ENCODE results near the gene LOXL1. TPM values are rescaled to one million over a fixed set of nuclear protein-coding genes. Genes with fewer than 3 reads are reported as not detected.

The LOXL1 gene
- total RNA-seq, 4 donors from 2014 or later = 4.9 to 11.2 (median 5.7) TPM

GRCh38 chr15:73946046-73946721 is 19.9 kb downstream of the LOXL1 start:
- H3K27me3 ChIP-seq = no peaks in the 10 kb centered on the region
- peaks cover under 1 to 5% of the 10 kb centered on the region in 2 donors for H3K4me1 ChIP-seq
- TF ChIP-seq POLR2A (IDR thresholded peaks at IDR 0.05) (no peak), CTCF (IDR thresholded peaks at IDR 0.05 in 4 of 5, conservative IDR thresholded peaks at IDR 0.05 in 1 of 5) (no peak)
- H3K9me3 ChIP-seq = no peaks in the 10 kb centered on the region
- no peak overlapping the region for H3K4me3 ChIP-seq
- in situ Hi-C loops (cut with MboI; ENCODE audit: low sequenced_read_pairs in 4 of 4) = no loop called here
- no peak overlapping the region for H3K27ac ChIP-seq
- no peak for ATAC-seq
- no peak for DNase-seq
- intact Hi-C loops (cut with DNase I; ENCODE audit: low total_unique reads) = no loop called here
- peaks cover 0 to 3% of the 10 kb centered on the region in 2 donors for H3K36me3 ChIP-seq

DNA sequence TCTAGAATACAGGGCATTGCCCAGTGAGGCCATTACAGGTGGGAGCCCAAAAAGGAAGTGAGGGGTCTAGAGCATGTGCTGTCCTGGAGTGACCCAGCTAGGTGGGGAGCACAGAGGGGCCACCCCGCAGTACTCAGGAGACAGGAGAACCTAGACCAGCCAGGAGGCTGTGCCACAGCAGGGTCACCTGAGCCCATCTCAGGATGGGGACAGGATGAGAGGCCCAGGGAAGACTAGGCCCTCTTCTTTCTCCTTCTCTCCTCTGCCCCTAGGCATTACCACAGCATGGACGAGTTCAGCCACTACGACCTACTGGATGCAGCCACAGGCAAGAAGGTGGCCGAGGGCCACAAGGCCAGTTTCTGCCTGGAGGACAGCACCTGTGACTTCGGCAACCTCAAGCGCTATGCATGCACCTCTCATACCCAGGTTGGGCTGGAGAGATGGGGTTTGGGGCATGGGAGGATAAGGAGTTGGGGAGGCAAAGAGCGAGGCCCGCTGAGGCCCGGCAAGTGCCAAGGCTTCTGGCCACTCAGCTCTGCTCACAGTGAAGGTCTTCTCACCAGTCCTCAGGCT is 20.6 kb downstream of the LOXL1 start:
- Histone ChIP-seq H3K27ac (no peak overlapping the region), H3K4me3 (no peak overlapping the region)
- in situ Hi-C loops (cut with MboI; ENCODE audit: low sequenced_read_pairs in 4 of 4) = no loop called here

DNA sequence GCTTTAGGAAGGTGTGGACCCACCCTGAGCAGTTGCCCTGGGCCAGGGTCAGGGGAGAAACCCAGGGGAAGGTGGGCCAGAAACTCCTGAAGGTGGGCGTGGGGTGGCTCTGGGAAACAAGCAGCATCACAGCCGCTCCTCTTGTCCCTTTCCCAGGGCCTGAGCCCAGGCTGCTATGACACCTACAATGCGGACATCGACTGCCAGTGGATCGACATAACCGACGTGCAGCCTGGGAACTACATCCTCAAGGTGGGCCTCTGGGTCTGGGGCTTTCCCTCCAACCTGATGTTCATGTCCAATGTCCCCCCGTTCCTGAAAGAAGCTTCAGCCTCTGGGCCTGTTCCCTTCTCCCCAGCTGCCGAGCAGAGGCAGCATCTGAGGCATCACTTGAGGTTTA is 21.4 kb downstream of the LOXL1 start:
- in situ Hi-C loops (cut with MboI; ENCODE audit: low sequenced_read_pairs in 4 of 4) = no loop called here
- no peak for ATAC-seq
- Histone ChIP-seq H3K9me3 (no peaks in the 10 kb centered on the region), H3K36me3 (peaks cover 0 to 3% of the 10 kb centered on the region in 2 donors), H3K27me3 (no peaks in the 10 kb centered on the region), H3K27ac (no peak overlapping the region), H3K4me1 (peaks cover 10 to 15% of the 10 kb centered on the region in 2 donors), H3K4me3 (no peak overlapping the region)
- no peak for TF ChIP-seq CTCF (IDR thresholded peaks at IDR 0.05 in 4 of 5, conservative IDR thresholded peaks at IDR 0.05 in 1 of 5)
- no peak for TF ChIP-seq POLR2A (IDR thresholded peaks at IDR 0.05)
- no peak for DNase-seq
- intact Hi-C loops (cut with DNase I; ENCODE audit: low total_unique reads) = no loop called here

More for the DNA sequence above, 20.6 kb downstream of the LOXL1 start:
- no peaks in the 10 kb centered on the region for H3K9me3 ChIP-seq
- intact Hi-C loops (cut with DNase I; ENCODE audit: low total_unique reads) = no loop called here
- H3K36me3 ChIP-seq = peaks cover 0 to 3% of the 10 kb centered on the region in 2 donors
- TF ChIP-seq POLR2A (IDR thresholded peaks at IDR 0.05) (no peak), CTCF (IDR thresholded peaks at IDR 0.05 in 4 of 5, conservative IDR thresholded peaks at IDR 0.05 in 1 of 5) (no peak)
- H3K27me3 ChIP-seq = no peaks in the 10 kb centered on the region
- peaks cover 8 to 12% of the 10 kb centered on the region in 2 donors for H3K4me1 ChIP-seq
- DNase-seq (no peak), ATAC-seq (no peak)

DNA sequence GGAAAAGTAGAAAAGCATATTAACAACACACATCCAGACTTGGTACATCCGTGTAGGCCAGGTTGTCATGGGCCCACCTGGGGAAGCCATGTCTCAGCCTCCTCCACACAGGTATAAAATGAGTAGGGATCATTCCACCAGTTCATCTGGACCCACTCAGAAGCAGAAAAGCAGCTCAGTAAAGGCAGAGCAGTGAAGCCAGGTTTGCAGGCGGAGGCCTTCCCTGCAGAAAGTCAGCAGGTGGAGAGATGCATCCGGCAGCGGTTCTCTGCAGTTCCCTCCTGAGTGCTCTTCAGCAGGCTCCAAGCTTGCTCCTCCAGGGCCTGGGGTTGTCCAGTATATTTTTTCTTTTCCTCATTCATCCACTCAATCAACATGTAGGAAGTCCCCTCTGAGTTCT is 22.1 kb downstream of the LOXL1 start:
- DNase-seq (no peak), ATAC-seq (no peak)
- H3K9me3 ChIP-seq = no peaks in the 10 kb centered on the region
- intact Hi-C loops (cut with DNase I; ENCODE audit: low total_unique reads) (no loop called here), in situ Hi-C loops (cut with MboI; ENCODE audit: low sequenced_read_pairs in 4 of 4) (no loop called here)
- TF ChIP-seq CTCF (IDR thresholded peaks at IDR 0.05 in 4 of 5, conservative IDR thresholded peaks at IDR 0.05 in 1 of 5) (no peak), POLR2A (IDR thresholded peaks at IDR 0.05) (no peak)
- peaks cover 10 to 15% of the 10 kb centered on the region in 2 donors for H3K4me1 ChIP-seq
- H3K36me3 ChIP-seq = peaks cover 0 to 3% of the 10 kb centered on the region in 2 donors
- no peak overlapping the region for H3K27ac ChIP-seq
- H3K27me3 ChIP-seq = no peaks in the 10 kb centered on the region
- H3K4me3 ChIP-seq = no peak overlapping the region
